Measurements from ENCODE around the gene SULF2.

SULF2 gene

GRCh38 chr20:47782920-47783552 lies 2.2 kb downstream of the SULF2 start:
- DNase-seq: no peak

- DNase-seq: no peak
Observed at GRCh38 chr20:47782076-47782475, 3.2 kb downstream of the SULF2 start.

GRCh38 chr20:47781632-47782031 lies 3.6 kb downstream of the SULF2 start:
- no peak for DNase-seq

GRCh38 chr20:47780720-47781389 lies 4.4 kb downstream of the SULF2 start:
- no peak for DNase-seq

GRCh38 chr20:47778398-47779354 lies 6.6 kb downstream of the SULF2 start:
- no peak for DNase-seq

GRCh38 chr20:47777220-47777619 lies 8.1 kb downstream of the SULF2 start:
- DNase-seq: no peak

GRCh38 chr20:47776639-47777038 lies 8.6 kb downstream of the SULF2 start:
- DNase-seq: no peak

GRCh38 chr20:47775841-47776240 lies 9.4 kb downstream of the SULF2 start:
- DNase-seq: no peak

- DNase-seq: no peak
Observed at GRCh38 chr20:47775039-47775438, 10.2 kb downstream of the SULF2 start.

- no peak for DNase-seq
Observed at GRCh38 chr20:47774131-47774777, 11.0 kb downstream of the SULF2 start.

- no peak for DNase-seq
Observed at GRCh38 chr20:47773371-47773786, 11.9 kb downstream of the SULF2 start.

GRCh38 chr20:47770935-47771334 lies 14.3 kb downstream of the SULF2 start:
- no peak for DNase-seq

- no peak for DNase-seq
Observed at GRCh38 chr20:47768016-47768824, 17.1 kb downstream of the SULF2 start.

- DNase-seq: no peak
Observed at GRCh38 chr20:47765691-47766594, 19.3 kb downstream of the SULF2 start.

GRCh38 chr20:47765271-47765670 lies 20.0 kb downstream of the SULF2 start:
- no peak for DNase-seq

GRCh38 chr20:47764154-47764733 lies 21.0 kb downstream of the SULF2 start:
- no peak for DNase-seq

- DNase-seq: no peak
Observed at GRCh38 chr20:47762699-47763268, 22.5 kb downstream of the SULF2 start.

- DNase-seq: no peak
Observed at GRCh38 chr20:47761482-47762047, 23.7 kb downstream of the SULF2 start.

- DNase-seq: no peak
Observed at GRCh38 chr20:47760686-47761481, 24.4 kb downstream of the SULF2 start.
